ENCODE results near the gene DHX8.

- TF ChIP-seq EZH2phosphoT487 (IDR thresholded peaks at IDR 0.05; ENCODE audit: insufficient read depth, low read depth) (no peak), EZH2 (IDR thresholded peaks at IDR 0.05; ENCODE audit: insufficient read depth, poor library complexity, severe bottlenecking) (no peak)
These were observed 91.2 kb downstream of the DHX8 start for GRCh38 chr17:43574896-43575525.
